ENCODE results near the gene PRXL2B.

PRXL2B gene

GRCh38 chr1:2611031-2611501 lies 24.5 kb downstream of the PRXL2B start:
- CTCF ChIA-PET: no interaction called here

DNA sequence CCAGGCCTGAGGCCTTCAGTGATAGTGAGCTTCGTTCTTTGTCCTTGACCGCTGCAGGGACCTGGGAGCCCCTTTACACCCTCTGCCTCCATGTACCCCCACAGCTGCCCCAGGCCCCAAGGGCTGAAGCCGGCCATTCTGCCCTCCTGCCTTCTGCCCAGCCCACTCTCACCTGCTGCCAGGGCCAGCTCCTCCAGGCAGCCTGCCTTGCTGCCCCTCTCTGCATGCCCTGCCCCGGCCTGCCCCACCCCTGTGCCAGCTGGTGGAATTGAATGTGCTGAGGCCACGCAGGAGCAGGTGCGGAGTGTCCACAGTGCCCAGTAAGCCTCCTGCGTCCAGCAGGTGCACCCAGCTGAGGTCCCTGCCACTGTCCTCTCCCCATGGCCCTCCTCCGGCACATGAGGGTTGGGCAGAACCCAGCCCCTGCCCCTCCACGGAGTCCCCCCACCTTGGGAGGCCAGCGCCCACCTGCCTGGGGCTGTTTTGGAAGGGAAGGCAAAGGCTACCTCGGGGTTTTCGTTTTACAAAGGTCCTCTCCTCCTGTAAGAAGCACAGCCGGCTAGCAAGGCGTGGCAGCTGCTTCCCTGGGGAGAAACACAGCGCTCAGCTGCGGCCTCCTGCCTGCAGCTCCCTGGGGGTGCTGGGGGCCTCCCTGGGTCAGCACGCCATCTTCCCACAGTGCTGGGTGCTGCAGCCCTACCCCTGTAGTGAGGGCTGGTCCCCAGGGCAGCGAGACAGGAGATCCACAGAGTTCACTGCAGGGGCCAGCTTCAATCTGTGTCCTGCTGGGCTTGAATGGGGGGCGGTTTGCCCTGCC lies 25.3 kb downstream of the PRXL2B start:
- ChIA-PET POLR2A (interaction anchor here (1.3 kb wide), 1 partner anchor 26 kb away, joined by 5 read pairs; the partner anchor contains the start of gene PRXL2B), CTCF (no interaction called here)
- DNase-seq (ENCODE audit: extremely low spot score): no peak
- TF ChIP-seq FOXM1 (IDR thresholded peaks at IDR 0.05; ENCODE audit: borderline replicate concordance) (no peak), FOXK2 (IDR thresholded peaks at IDR 0.05) (no peak), ELF4 (IDR thresholded peaks at IDR 0.05) (no peak), ZNF384 (IDR thresholded peaks at IDR 0.05) (no peak), BHLHE40 (IDR thresholded peaks at IDR 0.05; ENCODE audit: borderline replicate concordance) (no peak), TARDBP (IDR thresholded peaks at IDR 0.05) (no peak), FOXA1 (IDR thresholded peaks at IDR 0.05) (no peak), SUZ12 (IDR thresholded peaks at IDR 0.05) (no peak), SP1 (IDR thresholded peaks at IDR 0.05) (no peak), LEF1 (IDR thresholded peaks at IDR 0.05; ENCODE audit: borderline replicate concordance) (no peak), HDGF (IDR thresholded peaks at IDR 0.05; ENCODE audit: borderline replicate concordance) (no peak), L3MBTL2 (conservative IDR thresholded peaks at IDR 0.05) (no peak), NFRKB (IDR thresholded peaks at IDR 0.05) (no peak)
- TF ChIP-seq, protein P1, sequence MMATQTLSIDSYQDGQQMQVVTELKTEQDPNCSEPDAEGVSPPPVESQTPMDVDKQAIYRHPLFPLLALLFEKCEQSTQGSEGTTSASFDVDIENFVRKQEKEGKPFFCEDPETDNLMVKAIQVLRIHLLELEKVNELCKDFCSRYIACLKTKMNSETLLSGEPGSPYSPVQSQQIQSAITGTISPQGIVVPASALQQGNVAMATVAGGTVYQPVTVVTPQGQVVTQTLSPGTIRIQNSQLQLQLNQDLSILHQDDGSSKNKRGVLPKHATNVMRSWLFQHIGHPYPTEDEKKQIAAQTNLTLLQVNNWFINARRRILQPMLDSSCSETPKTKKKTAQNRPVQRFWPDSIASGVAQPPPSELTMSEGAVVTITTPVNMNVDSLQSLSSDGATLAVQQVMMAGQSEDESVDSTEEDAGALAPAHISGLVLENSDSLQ (IDR thresholded peaks at IDR 0.05): no peak

More at GRCh38 chr1:2611031-2611501, 24.5 kb downstream of the PRXL2B start:
- POLR2A ChIA-PET: interaction anchor here (1.3 kb wide), 1 partner anchor 25 kb away, joined by 5 read pairs; the partner anchor contains the start of gene PRXL2B
- TF ChIP-seq FOXM1 (IDR thresholded peaks at IDR 0.05; ENCODE audit: borderline replicate concordance) (0 out of 2 replicates have a peak, but pooled peaks have one; percentile 40), HDGF (IDR thresholded peaks at IDR 0.05; ENCODE audit: borderline replicate concordance) (no peak)
- DNase-seq (ENCODE audit: extremely low spot score): peak; percentile 80

DNA sequence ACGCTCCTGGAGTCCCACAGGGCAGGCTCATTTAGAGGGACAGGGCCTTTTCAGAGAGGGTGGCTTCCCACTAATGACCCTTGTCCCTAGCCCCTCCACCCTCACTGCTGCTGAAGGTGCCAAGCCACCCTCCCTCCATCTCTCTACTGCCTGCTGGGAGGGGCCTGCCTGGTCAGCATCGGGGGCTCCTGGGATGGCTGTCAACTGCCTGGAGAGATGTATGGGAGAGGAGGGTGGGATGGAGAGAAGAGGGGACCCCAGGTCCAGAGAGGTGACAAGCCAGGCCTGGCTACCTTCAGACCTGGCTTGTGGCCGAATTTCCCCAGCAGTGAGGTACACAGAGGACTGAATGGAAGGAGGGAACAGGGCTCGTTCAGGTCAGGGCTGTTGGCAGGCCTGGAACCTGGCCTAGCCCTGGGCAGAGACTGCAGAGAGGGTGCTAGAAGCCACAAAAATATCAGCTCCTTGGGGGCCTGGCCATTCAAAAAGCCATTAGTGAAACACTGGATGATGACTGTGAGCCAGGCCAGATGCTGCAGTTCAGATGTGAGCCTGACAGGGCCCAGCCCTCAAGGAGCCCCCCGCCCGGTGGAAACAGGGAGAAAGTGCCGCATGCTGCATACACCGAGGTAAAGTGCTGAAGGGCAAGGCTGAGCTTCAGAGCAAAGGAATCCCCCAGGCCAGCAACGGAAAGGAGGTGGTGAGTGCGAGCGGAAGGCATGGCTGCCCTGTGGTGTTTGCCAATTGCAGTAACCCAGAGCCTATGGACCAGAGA lies 26.2 kb downstream of the PRXL2B start:
- no peak for TF ChIP-seq SUZ12 (IDR thresholded peaks at IDR 0.05)
- no peak for TF ChIP-seq FOXK2 (IDR thresholded peaks at IDR 0.05)
- TF ChIP-seq FOXM1 (IDR thresholded peaks at IDR 0.05; ENCODE audit: borderline replicate concordance): no peak
- no peak for DNase-seq (ENCODE audit: extremely low spot score)
- CTCF ChIA-PET: no interaction called here
- POLR2A ChIA-PET: no interaction called here

GRCh38 chr1:2614145-2614544 lies 27.6 kb downstream of the PRXL2B start:
- TF ChIP-seq NFRKB (IDR thresholded peaks at IDR 0.05): no peak
- no peak for TF ChIP-seq ZNF384 (IDR thresholded peaks at IDR 0.05)
- TF ChIP-seq LEF1 (IDR thresholded peaks at IDR 0.05; ENCODE audit: borderline replicate concordance): no peak
- TF ChIP-seq FOXA1 (IDR thresholded peaks at IDR 0.05): no peak
- TF ChIP-seq SUZ12 (IDR thresholded peaks at IDR 0.05): no peak
- no peak for TF ChIP-seq SP1 (IDR thresholded peaks at IDR 0.05)
- no peak for TF ChIP-seq FOXK2 (IDR thresholded peaks at IDR 0.05)
- TF ChIP-seq, protein P1 (IDR thresholded peaks at IDR 0.05): no peak
- no peak for TF ChIP-seq FOXM1 (IDR thresholded peaks at IDR 0.05; ENCODE audit: borderline replicate concordance)
- ChIA-PET POLR2A (interaction anchor here (1.3 kb wide), 1 partner anchor 29 kb away, joined by 5 read pairs; no protein-coding TSS in a partner anchor), CTCF (no interaction called here)
- DNase-seq (ENCODE audit: extremely low spot score): no peak

- CTCF ChIA-PET: no interaction called here
- no peak for TF ChIP-seq HDGF (IDR thresholded peaks at IDR 0.05; ENCODE audit: borderline replicate concordance)
- no peak for TF ChIP-seq SUZ12 (IDR thresholded peaks at IDR 0.05)
- TF ChIP-seq FOXK2 (IDR thresholded peaks at IDR 0.05): no peak
- no peak for TF ChIP-seq ARNT (IDR thresholded peaks at IDR 0.05)
- TF ChIP-seq BHLHE40 (IDR thresholded peaks at IDR 0.05; ENCODE audit: borderline replicate concordance): no peak
- no peak for TF ChIP-seq ELF4 (IDR thresholded peaks at IDR 0.05)
- no peak for TF ChIP-seq NFRKB (IDR thresholded peaks at IDR 0.05)
- no peak for TF ChIP-seq ZNF384 (IDR thresholded peaks at IDR 0.05)
- POLR2A ChIA-PET: no interaction called here
- no peak for DNase-seq (ENCODE audit: extremely low spot score)
Measured at GRCh38 chr1:2617971-2618470, 31.4 kb downstream of the PRXL2B start.

DNA sequence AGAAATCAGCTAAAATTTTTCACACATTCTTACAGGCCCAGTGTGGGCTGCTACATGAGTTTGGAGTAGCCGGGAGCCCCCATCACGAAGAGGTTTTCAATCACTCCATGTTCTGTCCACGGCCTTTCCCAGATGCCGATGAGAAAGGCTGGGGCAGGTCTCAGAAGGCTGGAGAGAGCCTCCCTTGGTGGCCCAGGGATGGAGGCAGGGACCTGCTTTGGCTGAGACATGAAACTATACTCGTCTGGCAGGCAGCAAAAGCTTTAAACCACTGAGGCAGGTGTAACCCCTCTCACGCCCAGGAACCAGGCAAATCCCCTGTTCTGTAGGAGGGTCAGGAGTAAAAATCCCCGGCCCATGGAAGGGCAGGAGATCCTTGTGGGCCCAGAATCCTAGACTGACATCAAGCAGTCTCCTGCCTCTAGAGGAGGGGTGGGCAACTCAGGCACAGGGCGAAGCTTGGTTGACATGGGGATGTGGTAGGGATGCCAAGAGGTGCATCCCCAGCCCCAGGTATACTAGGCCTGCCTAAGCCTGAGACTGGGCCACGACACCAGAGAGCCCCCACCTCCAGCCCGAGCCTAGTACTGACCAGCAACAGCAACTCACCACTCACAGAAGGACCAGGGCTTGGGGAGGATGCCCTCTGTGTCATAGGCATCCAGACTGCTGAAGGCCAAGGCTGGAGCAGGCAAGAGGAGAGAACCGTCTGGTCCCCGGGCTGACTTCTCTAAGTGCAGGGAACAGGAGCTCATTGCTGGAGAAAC lies 37.2 kb downstream of the PRXL2B start:
- TF ChIP-seq SUZ12 (IDR thresholded peaks at IDR 0.05) (no peak), FOXA1 (IDR thresholded peaks at IDR 0.05) (no peak), NFRKB (IDR thresholded peaks at IDR 0.05) (no peak), ZNF384 (IDR thresholded peaks at IDR 0.05) (no peak), BHLHE40 (IDR thresholded peaks at IDR 0.05; ENCODE audit: borderline replicate concordance) (no peak), LEF1 (IDR thresholded peaks at IDR 0.05; ENCODE audit: borderline replicate concordance) (no peak), HDGF (IDR thresholded peaks at IDR 0.05; ENCODE audit: borderline replicate concordance) (no peak), FOXK2 (IDR thresholded peaks at IDR 0.05) (no peak), SP1 (IDR thresholded peaks at IDR 0.05) (no peak), CTBP1 (IDR thresholded peaks at IDR 0.05; ENCODE audit: borderline replicate concordance) (no peak), L3MBTL2 (conservative IDR thresholded peaks at IDR 0.05) (no peak), TARDBP (IDR thresholded peaks at IDR 0.05) (no peak)
- TF ChIP-seq, protein P1 (IDR thresholded peaks at IDR 0.05): no peak
- CTCF ChIA-PET: no interaction called here
- DNase-seq (ENCODE audit: extremely low spot score): no peak
- POLR2A ChIA-PET: no interaction called here

All from HEK293T (cell line).